CD4-positive, alpha-beta T cell (primary cell): ENCODE results near the gene RAPGEF4. TPM values are rescaled to one million over a fixed set of nuclear protein-coding genes. Genes with fewer than 3 reads are reported as not detected.

ENCODE experiments used
- ATAC-seq: fragments of 200-7000 bp; cut with Tn5 transposase; one replicate; pipeline ENCODE4 v1.10.0; 2022; ENCODE audit warnings: mild to moderate bottlenecking; ENCODE audit not compliant: poor library complexity
- CTCF ChIA-PET: fragments of 350-600 bp; sonication (Branson Sonifier 250); formaldehyde crosslinking; loops from one replicate; lab custom pipeline; 2021; ENCODE audit warnings: antibody characterized with exemption, inconsistent platforms; lab: Charles Lee
- POLR2A ChIA-PET: fragments of 350-600 bp; sonication (Branson Sonifier 250); formaldehyde crosslinking; loops from one replicate; lab custom pipeline; 2021; ENCODE audit warnings: antibody characterized with exemption, inconsistent platforms; lab: Charles Lee
- DNase-seq, 14 experiments: peaks; one replicate each; pipeline ENCODE4 v3.0.0-alpha.2; 2013 to 2020; ENCODE audit warnings: mixed read lengths in 2 of 14
- H3K27ac ChIP-seq, 2 donors: one replicate each; pipeline versions ENCODE4 v1.5.1 to v1.7.0; 2013; ENCODE audit warnings: low read length in 2 of 2, low read depth in 1 of 2, mild to moderate bottlenecking in 1 of 2
- H3K27me3 ChIP-seq, 2 experiments: 1 replicate in 1 of 2; 2 replicates in 1 of 2; pipeline versions ENCODE4 v1.6.1 to v1.7.0; 2013; ENCODE audit warnings: low read length in 2 of 2, control low read depth in 1 of 2, mild to moderate bottlenecking in 1 of 2, moderate library complexity in 1 of 2; ENCODE audit not compliant: insufficient read depth in 2 of 2, control insufficient read depth in 1 of 2
- H3K36me3 ChIP-seq: one replicate; pipeline ENCODE4 v1.6.1; 2013; ENCODE audit warnings: low read length, control low read depth; ENCODE audit not compliant: insufficient read depth
- H3K4me1 ChIP-seq: one replicate; pipeline ENCODE4 v1.6.1; 2013; ENCODE audit warnings: low read length, control low read depth; ENCODE audit not compliant: insufficient read depth
- H3K4me3 ChIP-seq: one replicate; pipeline ENCODE4 v1.5.1; 2013; ENCODE audit warnings: mild to moderate bottlenecking, low read length, moderate library complexity
- H3K9me3 ChIP-seq, 2 experiments: 1 replicate in 1 of 2; 2 replicates in 1 of 2; pipeline versions ENCODE4 v1.6.1 to v1.7.0; 2013; ENCODE audit warnings: low read length in 2 of 2, mild to moderate bottlenecking in 2 of 2, control low read depth in 1 of 2, moderate library complexity in 1 of 2; ENCODE audit not compliant: control insufficient read depth in 1 of 2, insufficient read depth in 1 of 2
- H3K27ac Mint-ChIP-seq: one replicate; pipeline ENCODE4 v1.8.0; 2020; ENCODE audit warnings: mixed read lengths
- H3K27me3 Mint-ChIP-seq: one replicate; pipeline ENCODE4 v1.8.0; 2021; ENCODE audit warnings: mixed read lengths
- H3K36me3 Mint-ChIP-seq: one replicate; pipeline ENCODE4 v1.8.0; 2021; ENCODE audit warnings: low read depth, mixed read lengths
- H3K4me1 Mint-ChIP-seq: one replicate; pipeline ENCODE4 v1.8.0; 2021; ENCODE audit warnings: low read depth, mixed read lengths
- H3K4me3 Mint-ChIP-seq: one replicate; pipeline ENCODE4 v1.8.0; 2020; ENCODE audit warnings: mild to moderate bottlenecking, mixed read lengths
- H3K9me3 Mint-ChIP-seq: one replicate; pipeline ENCODE4 v1.8.0; 2020; ENCODE audit warnings: mixed read lengths
- CTCF ChIP-seq: fragments of 200-600 bp; IDR thresholded peaks from one replicate; pipeline ENCODE4 v1.8.0; 2022; ENCODE audit warnings: antibody characterized with exemption, mild to moderate bottlenecking
- intact Hi-C, 2 experiments: fragments of 100-400 bp; cut with DNase I in 1 of 2; cut with micrococcal nuclease in 1 of 2; formaldehyde crosslinking; loops; one replicate each; pipeline versions ENCODE4 v1.15.1 to v1.9.0; 2023 to 2025; cut with DNase I, micrococcal nuclease
- total RNA-seq, 174 experiments: library from RNA in 2 of 174; stranded (reverse) in 2 of 174; gene quantifications; one replicate each; pipeline ENCODE4 v1.2.3 and lab custom pipeline; 2021 to 2026

RAPGEF4 gene
- total RNA-seq, 2 experiments from 2014 or later, result 0.69 to 0.73 TPM

- no peak for TF ChIP-seq CTCF
- Mint-ChIP-seq H3K4me3 (no peak overlapping the region), H3K4me1 (no peaks in the 10 kb centered on the region), H3K27ac (no peak overlapping the region), H3K36me3 (no peaks in the 10 kb centered on the region), H3K9me3 (peaks cover 4% of the 10 kb centered on the region), H3K27me3 (peaks cover 7% of the 10 kb centered on the region)
- Histone ChIP-seq H3K27me3 (no peaks in the 10 kb centered on the region), H3K27ac (no peak overlapping the region), H3K36me3 (no peaks in the 10 kb centered on the region), H3K4me1 (no peaks in the 10 kb centered on the region), H3K4me3 (no peak overlapping the region), H3K9me3 (peaks cover 0 to 11% of the 10 kb centered on the region in 2 experiments)
- intact Hi-C loops, result no loop called here
- no peak for DNase-seq
- ChIA-PET POLR2A (interaction anchor here (0.6 kb wide), 1 partner anchor 19 kb away, joined by 3 read pairs; no protein-coding TSS in a partner anchor), CTCF (no interaction called here)
- no peak for ATAC-seq
These were observed 30.0 kb downstream of the RAPGEF4 start for GRCh38 chr2:172765662-172766061.

GRCh38 chr2:172768401-172768800, 32.8 kb downstream of the RAPGEF4 start:
- H3K4me3 Mint-ChIP-seq, result no peak overlapping the region
- no peaks in the 10 kb centered on the region for H3K4me1 Mint-ChIP-seq
- TF ChIP-seq CTCF, result no peak
- no peak overlapping the region for H3K27ac Mint-ChIP-seq
- ATAC-seq (no peak), DNase-seq (no peak)
- no peaks in the 10 kb centered on the region for H3K36me3 Mint-ChIP-seq
- H3K4me3 ChIP-seq, result no peak overlapping the region
- intact Hi-C loops, result no loop called here
- H3K27ac ChIP-seq, result no peak overlapping the region
- H3K36me3 ChIP-seq, result no peaks in the 10 kb centered on the region
- peaks cover 0 to 3% of the 10 kb centered on the region in 2 experiments for H3K27me3 ChIP-seq
- H3K4me1 ChIP-seq, result no peaks in the 10 kb centered on the region
- ChIA-PET POLR2A (no interaction called here), CTCF (no interaction called here)
- H3K27me3 Mint-ChIP-seq, result no peaks in the 10 kb centered on the region
- H3K9me3 Mint-ChIP-seq, result no peaks in the 10 kb centered on the region
- no peaks in the 10 kb centered on the region for H3K9me3 ChIP-seq

- ATAC-seq (no peak), DNase-seq (no peak)
- Histone ChIP-seq H3K9me3 (no peaks in the 10 kb centered on the region), H3K4me1 (no peaks in the 10 kb centered on the region), H3K4me3 (no peak overlapping the region), H3K36me3 (no peaks in the 10 kb centered on the region), H3K27me3 (peaks cover 0 to 3% of the 10 kb centered on the region in 2 experiments), H3K27ac (no peak overlapping the region)
- Mint-ChIP-seq H3K9me3 (no peaks in the 10 kb centered on the region), H3K27ac (no peak overlapping the region), H3K36me3 (no peaks in the 10 kb centered on the region), H3K4me1 (no peaks in the 10 kb centered on the region), H3K27me3 (peaks cover 4% of the 10 kb centered on the region), H3K4me3 (no peak overlapping the region)
- TF ChIP-seq CTCF, result no peak
- POLR2A ChIA-PET, result no interaction called here
- intact Hi-C loops, result no loop called here
- CTCF ChIA-PET, result no interaction called here
These were observed 34.2 kb downstream of the RAPGEF4 start for GRCh38 chr2:172769879-172770278.
